Osteocyte (in vitro differentiated cells): ENCODE measurements around the gene PYGM. TPM values are rescaled to one million over a fixed set of nuclear protein-coding genes. Genes with fewer than 3 reads are reported as not detected.

Experiments used
- DNase-seq: peaks from one replicate; pipeline ENCODE4 v3.0.0; 2021; ENCODE audit warnings: mixed read lengths; ENCODE audit not compliant: unreplicated experiment; ENCODE audit errors: extremely low spot score
- H3K27ac Mint-ChIP-seq: one replicate; pipeline ENCODE4 v1.8.0; 2021; ENCODE audit warnings: mild to moderate bottlenecking, mixed read lengths; ENCODE audit not compliant: unreplicated experiment
- H3K27me3 Mint-ChIP-seq: one replicate; pipeline ENCODE4 v1.8.0; 2021; ENCODE audit warnings: mixed read lengths; ENCODE audit not compliant: unreplicated experiment
- H3K36me3 Mint-ChIP-seq: one replicate; pipeline ENCODE4 v1.8.0; 2021; ENCODE audit warnings: mixed read lengths; ENCODE audit not compliant: unreplicated experiment
- H3K4me1 Mint-ChIP-seq: one replicate; pipeline ENCODE4 v1.8.0; 2021; ENCODE audit warnings: mixed read lengths; ENCODE audit not compliant: unreplicated experiment
- H3K4me3 Mint-ChIP-seq: one replicate; pipeline ENCODE4 v1.8.0; 2021; ENCODE audit warnings: mild to moderate bottlenecking, moderate library complexity, mixed read lengths; ENCODE audit not compliant: unreplicated experiment
- H3K9me3 Mint-ChIP-seq: one replicate; pipeline ENCODE4 v1.8.0; 2021; ENCODE audit warnings: mixed read lengths; ENCODE audit not compliant: unreplicated experiment
- CTCF ChIP-seq: fragments of 200-600 bp; sonication (generic); IDR thresholded peaks from 2 replicates; pipeline ENCODE4 v1.5.0; 2021; ENCODE audit warnings: antibody characterized with exemption, mild to moderate bottlenecking, moderate library complexity
- total RNA-seq: library from RNA; stranded (reverse); gene quantifications from 2 replicates; pipeline ENCODE4 v1.2.1, GENCODE V29; 2021

The PYGM gene
- total RNA-seq, 1 donor from 2014 or later, result 0.73 TPM

DNA sequence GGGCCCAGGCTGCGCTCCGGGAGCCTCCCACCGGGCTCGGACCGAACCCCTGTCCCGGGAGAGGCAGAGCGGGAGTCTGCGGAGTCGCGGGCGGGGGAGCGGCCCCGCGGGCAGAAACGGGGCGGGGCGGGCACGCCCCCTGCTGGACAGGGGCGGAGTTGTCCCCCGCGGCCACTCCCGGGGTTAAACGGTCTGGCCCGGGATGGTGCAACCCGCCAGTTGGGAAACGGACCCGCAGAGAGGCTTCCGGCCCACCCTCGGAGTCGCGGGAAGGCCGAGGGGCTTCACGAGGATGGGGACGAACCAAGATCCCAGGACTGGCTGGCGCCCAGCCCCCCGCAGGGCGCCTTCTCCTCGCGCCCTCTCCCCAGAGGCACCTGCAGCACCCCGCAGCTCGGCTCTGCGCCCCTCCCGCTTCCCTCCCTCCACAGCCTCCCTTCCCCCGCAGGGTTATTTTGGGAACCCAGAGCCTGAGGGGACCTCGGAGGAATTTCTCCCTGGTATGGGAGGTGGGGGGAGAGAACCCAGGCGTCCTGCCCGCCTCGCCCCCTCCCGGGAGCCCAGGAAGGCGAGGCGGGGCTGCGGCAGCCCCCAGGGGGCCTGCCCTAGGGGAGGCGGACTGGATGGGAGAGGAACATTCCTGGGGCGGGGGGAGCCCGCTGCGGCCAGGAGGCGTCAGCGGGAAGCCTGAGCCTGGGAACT is 16.7 kb downstream of the PYGM start:
- Mint-ChIP-seq H3K9me3 (no peaks in the 10 kb centered on the region), H3K4me1 (peaks cover 28% of the 10 kb centered on the region), H3K27ac (no peak overlapping the region), H3K27me3 (no peaks in the 10 kb centered on the region), H3K36me3 (no peaks in the 10 kb centered on the region), H3K4me3 (no peak overlapping the region)
- peak; percentile 89 for TF ChIP-seq CTCF
- peak; percentile 92 for DNase-seq

DNA sequence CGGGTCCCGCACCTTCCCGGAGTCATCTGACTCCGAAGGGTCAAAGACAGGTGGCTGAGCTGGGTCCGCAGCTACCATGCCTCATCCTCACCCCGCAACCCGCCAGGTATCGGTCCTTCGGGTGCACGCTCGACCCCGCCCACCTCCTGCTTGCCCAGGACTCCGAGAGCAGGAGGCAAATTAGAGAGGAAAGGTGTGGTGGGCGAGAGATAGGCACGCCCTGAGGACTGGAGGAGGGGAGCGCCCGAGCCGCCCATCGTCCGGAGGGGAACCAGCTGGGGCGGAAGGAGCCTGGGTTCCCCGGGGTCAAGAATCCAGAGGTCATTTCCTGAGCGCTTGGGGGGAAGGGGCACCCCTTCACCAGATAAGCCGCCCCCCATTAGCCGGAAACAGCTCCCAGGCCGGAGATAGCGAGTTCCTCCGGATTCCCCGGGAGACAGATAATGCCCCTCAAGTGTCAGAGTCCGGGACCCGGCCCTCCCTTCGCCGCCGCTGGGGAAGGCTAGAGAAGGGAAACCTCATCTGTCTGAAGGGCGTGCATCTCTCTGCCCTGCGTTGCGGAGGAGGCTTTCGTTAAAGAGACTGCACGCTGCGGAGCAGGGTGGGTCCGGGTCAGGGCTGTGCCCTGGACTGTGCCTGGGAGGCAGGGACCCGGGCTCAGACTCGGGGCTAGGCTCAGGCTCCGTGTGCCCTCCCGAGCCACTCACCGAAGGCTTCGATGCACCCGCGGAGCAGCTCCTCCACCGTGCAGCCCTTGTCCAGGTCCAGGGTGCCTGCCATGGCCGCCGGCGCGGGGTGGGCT is 17.5 kb downstream of the PYGM start:
- TF ChIP-seq CTCF, result no peak
- Mint-ChIP-seq H3K27me3 (no peaks in the 10 kb centered on the region), H3K4me3 (peak overlapping the region; percentile 53), H3K27ac (no peak overlapping the region), H3K36me3 (no peaks in the 10 kb centered on the region), H3K4me1 (peaks cover 22% of the 10 kb centered on the region), H3K9me3 (no peaks in the 10 kb centered on the region)
- DNase-seq, result no peak

GRCh38 chr11:64741375-64742086 is 18.2 kb downstream of the PYGM start:
- Mint-ChIP-seq H3K27me3 (no peaks in the 10 kb centered on the region), H3K9me3 (no peaks in the 10 kb centered on the region), H3K4me1 (peaks cover 21% of the 10 kb centered on the region), H3K36me3 (no peaks in the 10 kb centered on the region), H3K27ac (no peak overlapping the region), H3K4me3 (peak overlapping the region; percentile 53)
- no peak for DNase-seq
- no peak for TF ChIP-seq CTCF

- H3K4me3 Mint-ChIP-seq, result no peak overlapping the region
- no peak overlapping the region for H3K27ac Mint-ChIP-seq
- TF ChIP-seq CTCF, result no peak
- no peak for DNase-seq
- no peaks in the 10 kb centered on the region for H3K27me3 Mint-ChIP-seq
- H3K9me3 Mint-ChIP-seq, result no peaks in the 10 kb centered on the region
- no peaks in the 10 kb centered on the region for H3K36me3 Mint-ChIP-seq
- peaks cover 15% of the 10 kb centered on the region for H3K4me1 Mint-ChIP-seq
These were observed 19.9 kb downstream of the PYGM start for GRCh38 chr11:64739871-64740270.

DNA sequence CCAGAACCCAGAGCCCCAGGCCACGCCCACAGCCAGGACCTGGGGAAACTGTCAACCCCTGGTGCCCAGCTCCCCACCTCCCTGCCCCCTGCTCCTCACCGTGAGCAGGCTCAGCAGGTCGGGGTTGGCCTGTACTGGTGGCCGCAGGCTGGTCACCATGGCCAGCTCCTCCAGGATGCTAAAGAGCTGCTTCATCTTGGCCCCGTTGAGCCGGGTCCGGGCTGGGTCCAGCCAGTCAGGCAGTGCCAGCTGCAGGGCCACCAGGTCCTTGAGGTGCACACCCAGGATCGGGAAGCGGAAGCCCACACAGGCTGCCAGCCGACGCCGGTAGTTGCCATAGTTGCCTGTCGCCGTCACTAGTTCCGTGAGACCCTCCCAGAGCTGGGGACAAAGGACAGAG is 23.1 kb downstream of the PYGM start:
- no peak overlapping the region for H3K27ac Mint-ChIP-seq
- no peak for TF ChIP-seq CTCF
- H3K36me3 Mint-ChIP-seq, result peaks cover 2% of the 10 kb centered on the region
- no peaks in the 10 kb centered on the region for H3K9me3 Mint-ChIP-seq
- H3K4me3 Mint-ChIP-seq, result no peak overlapping the region
- H3K4me1 Mint-ChIP-seq, result peaks cover under 1% of the 10 kb centered on the region
- no peak for DNase-seq
- H3K27me3 Mint-ChIP-seq, result no peaks in the 10 kb centered on the region
